Ectodermal cell (in vitro differentiated cells): ENCODE measurements around the gene SPPL2B.

Experiments
- H3K27ac ChIP-seq: 2 replicates; pipeline ENCODE4 v1.7.0; 2013; ENCODE audit warnings: mild to moderate bottlenecking, low read depth, low read length; ENCODE audit not compliant: insufficient read depth, poor library complexity, severe bottlenecking
- H3K27me3 ChIP-seq: 2 replicates; pipeline ENCODE4 v1.7.0; 2013; ENCODE audit warnings: mild to moderate bottlenecking, low read length; ENCODE audit not compliant: insufficient read depth, control insufficient read depth, poor library complexity, severe bottlenecking
- H3K36me3 ChIP-seq: one replicate; pipeline ENCODE4 v1.7.0; 2013; ENCODE audit warnings: low read length; ENCODE audit not compliant: control insufficient read depth, insufficient read depth
- H3K4me1 ChIP-seq: one replicate; pipeline ENCODE4 v1.7.0; 2013; ENCODE audit warnings: low read length; ENCODE audit not compliant: control insufficient read depth, insufficient read depth
- H3K4me3 ChIP-seq: 2 replicates; pipeline ENCODE4 v1.7.0; 2013; ENCODE audit warnings: low read depth, low read length, control low read depth; ENCODE audit not compliant: insufficient read depth
- H3K9me3 ChIP-seq: 2 replicates; pipeline ENCODE4 v1.7.0; 2013; ENCODE audit warnings: mild to moderate bottlenecking, low read length, moderate library complexity; ENCODE audit not compliant: control insufficient read depth
- WGBS, 2 experiments: methylation state at CpG; one replicate each; pipeline ENCODE4 v1.1.7; 2013; ENCODE audit warnings: missing lambda C conversion rate in 2 of 2; 5-methylcytosine and 5-hydroxymethylcytosine counted together

The SPPL2B gene

GRCh38 chr19:2355168-2356035 lies 26.9 kb downstream of the SPPL2B start:
- no peaks in the 10 kb centered on the region for H3K36me3 ChIP-seq
- no peaks in the 10 kb centered on the region for H3K9me3 ChIP-seq
- no peak overlapping the region for H3K27ac ChIP-seq
- WGBS, 2 experiments = 92 to 93% methylated on average over 24 of the region's 24 CpGs
- H3K27me3 ChIP-seq = peaks cover 24% of the 10 kb centered on the region
- no peak overlapping the region for H3K4me3 ChIP-seq
- no peaks in the 10 kb centered on the region for H3K4me1 ChIP-seq

GRCh38 chr19:2356036-2356646 lies 27.7 kb downstream of the SPPL2B start:
- Histone ChIP-seq H3K4me3 (no peak overlapping the region), H3K36me3 (no peaks in the 10 kb centered on the region), H3K27me3 (peaks cover 30% of the 10 kb centered on the region), H3K4me1 (no peaks in the 10 kb centered on the region), H3K9me3 (no peaks in the 10 kb centered on the region), H3K27ac (no peak overlapping the region)
- WGBS, 2 experiments = 88% methylated on average over 21 of the region's 21 CpGs

- Histone ChIP-seq H3K27me3 (peaks cover 42% of the 10 kb centered on the region), H3K9me3 (no peaks in the 10 kb centered on the region), H3K27ac (no peak overlapping the region), H3K4me3 (no peak overlapping the region), H3K4me1 (no peaks in the 10 kb centered on the region), H3K36me3 (no peaks in the 10 kb centered on the region)
- 92 to 93% methylated on average over 3 of the region's 3 CpGs for WGBS, 2 experiments
Measured at GRCh38 chr19:2357279-2358206, 29.1 kb downstream of the SPPL2B start.

GRCh38 chr19:2358548-2359173 lies 30.2 kb downstream of the SPPL2B start:
- Histone ChIP-seq H3K9me3 (no peaks in the 10 kb centered on the region), H3K4me1 (no peaks in the 10 kb centered on the region), H3K36me3 (no peaks in the 10 kb centered on the region), H3K27ac (no peak overlapping the region), H3K4me3 (no peak overlapping the region), H3K27me3 (peaks cover 42% of the 10 kb centered on the region)
- 83 to 84% methylated on average over 28 of the region's 28 CpGs for WGBS, 2 experiments

- Histone ChIP-seq H3K36me3 (no peaks in the 10 kb centered on the region), H3K4me3 (no peak within 1 kb of the TSS), H3K9me3 (no peaks in the 10 kb centered on the region), H3K27me3 (peaks cover 42% of the 10 kb centered on the region), H3K27ac (no peak within 1 kb of the TSS), H3K4me1 (no peaks in the 10 kb centered on the region)
- 27 to 28% methylated on average over 43 to 44 of the region's 44 CpGs for WGBS, 2 experiments
Measured at GRCh38 chr19:2359992-2360685, 31.7 kb downstream of the SPPL2B start, which contains the start of gene TMPRSS9. Gene TMPRSS9, plus strand, starts transcription at chr19:2360265. Its CDS starts 29,521 bp downstream, at chr19:2389786.

- Histone ChIP-seq H3K4me3 (no peak overlapping the region), H3K4me1 (no peaks in the 10 kb centered on the region), H3K27ac (no peak overlapping the region), H3K27me3 (peaks cover 42% of the 10 kb centered on the region), H3K9me3 (no peaks in the 10 kb centered on the region), H3K36me3 (no peaks in the 10 kb centered on the region)
- 76 to 85% methylated on average over 9 to 10 of the region's 11 CpGs for WGBS, 2 experiments
Measured at GRCh38 chr19:2360833-2361232, 32.3 kb downstream of the SPPL2B start.

DNA sequence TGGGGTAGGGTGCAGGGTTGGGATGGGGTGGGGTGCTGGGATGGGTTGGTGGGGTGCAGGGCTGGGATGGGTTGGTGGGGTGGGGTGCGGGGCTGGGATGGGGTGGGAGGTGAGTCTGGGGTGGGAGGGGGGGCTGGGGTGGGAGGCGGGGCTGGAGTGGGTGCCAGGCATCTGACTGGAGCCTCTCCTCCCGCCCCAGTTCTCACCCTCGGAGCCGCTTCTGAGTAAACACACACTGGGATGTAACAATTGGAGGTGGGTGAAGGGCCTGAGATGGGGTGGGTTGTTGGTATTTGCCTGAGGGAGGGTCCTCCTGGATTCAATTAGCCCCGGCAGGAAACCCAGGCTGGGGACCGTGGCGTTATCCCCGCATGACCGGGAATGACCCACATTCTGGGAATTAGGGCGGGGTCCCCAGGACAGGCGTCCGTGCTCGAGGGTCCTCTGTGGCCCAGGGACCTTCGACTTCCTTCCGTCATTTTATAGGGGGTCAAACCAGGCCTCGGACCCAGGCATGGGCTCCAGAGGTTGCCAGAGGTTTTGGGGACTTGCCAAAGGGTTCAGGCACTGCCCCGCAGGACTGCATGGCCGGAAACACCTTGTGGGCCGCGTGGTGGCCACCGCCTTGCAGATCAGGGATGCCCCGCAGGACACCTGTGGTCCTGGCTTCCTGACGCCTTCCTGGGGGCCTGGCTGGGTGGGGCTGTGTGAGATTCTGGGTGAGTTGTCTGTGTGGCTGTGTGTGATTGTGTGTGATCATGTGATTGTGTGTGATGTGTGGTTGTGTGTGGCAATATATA lies 33.0 kb downstream of the SPPL2B start:
- H3K9me3 ChIP-seq = no peaks in the 10 kb centered on the region
- H3K36me3 ChIP-seq = no peaks in the 10 kb centered on the region
- 55 to 58% methylated on average over 23 to 24 of the region's 24 CpGs for WGBS, 2 experiments
- H3K4me1 ChIP-seq = no peaks in the 10 kb centered on the region
- H3K27me3 ChIP-seq = peaks cover 42% of the 10 kb centered on the region
- no peak overlapping the region for H3K4me3 ChIP-seq
- no peak overlapping the region for H3K27ac ChIP-seq

DNA sequence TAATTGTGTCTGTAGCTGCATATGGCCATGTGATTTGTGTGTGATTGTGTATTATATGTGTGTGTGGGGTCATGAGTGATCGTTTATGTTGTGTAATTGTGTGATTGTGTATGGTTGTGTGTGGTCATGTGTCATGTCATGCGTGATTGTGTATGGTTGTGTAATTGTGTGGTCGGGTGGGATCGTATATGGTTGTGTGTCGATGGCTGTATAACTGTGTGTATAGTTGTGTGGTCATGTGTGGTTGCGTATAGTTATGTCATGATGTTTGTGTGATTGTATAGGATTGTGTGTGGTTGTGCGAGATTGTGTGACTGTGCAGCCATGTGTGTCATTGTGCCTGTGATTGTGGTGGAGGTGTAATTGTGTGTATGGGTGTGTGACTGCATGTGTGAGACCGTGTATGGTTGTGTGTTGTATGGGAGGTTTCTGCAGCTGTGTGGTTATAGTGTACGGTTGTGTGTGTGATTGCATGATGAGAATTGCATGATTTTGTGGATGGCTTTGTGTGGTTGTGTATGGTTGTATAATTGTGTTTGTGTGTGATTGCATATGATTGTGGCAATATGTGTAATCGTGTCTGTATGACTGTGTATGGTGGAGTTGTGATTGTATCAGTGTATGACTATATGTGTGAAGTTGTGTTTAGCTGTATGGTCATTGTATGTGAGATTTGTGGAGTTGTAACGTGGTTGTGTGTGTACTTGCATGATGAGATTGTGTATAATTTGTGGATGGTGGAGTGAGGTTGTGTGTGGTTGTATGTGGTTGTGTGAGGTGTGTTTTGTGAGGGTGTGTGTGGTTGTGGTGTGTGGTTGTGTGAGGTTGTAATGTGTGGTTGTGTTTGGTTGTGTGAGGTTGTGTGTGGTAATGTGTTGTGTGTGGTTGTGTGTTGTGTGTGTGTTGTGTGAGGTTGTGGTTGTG lies 33.8 kb downstream of the SPPL2B start:
- no peaks in the 10 kb centered on the region for H3K4me1 ChIP-seq
- no peak overlapping the region for H3K4me3 ChIP-seq
- no peaks in the 10 kb centered on the region for H3K36me3 ChIP-seq
- WGBS, 2 experiments = 90 to 94% methylated on average over 11 of the region's 11 CpGs
- H3K27me3 ChIP-seq = peaks cover 42% of the 10 kb centered on the region
- no peak overlapping the region for H3K27ac ChIP-seq
- no peaks in the 10 kb centered on the region for H3K9me3 ChIP-seq
